Measurements from ENCODE around the gene HPSE2.
"Not testable (repeated sequence)": the region's sequence is repeated elsewhere in the genome, so short reads cannot be mapped to it uniquely, and the experiment has no call there.

HPSE2 gene

GRCh38 chr10:98569853-98570252 lies 665.8 kb downstream of the HPSE2 start:
- Mint-ChIP-seq H3K4me1 (ENCODE audit: low read depth) (no peaks in the 10 kb centered on the region), H3K36me3 (no peaks in the 10 kb centered on the region), H3K4me3 (no peak overlapping the region), H3K9me3 (ENCODE audit: low read depth) (no peaks in the 10 kb centered on the region), H3K27ac (no peak overlapping the region), H3K27me3 (peaks cover 9% of the 10 kb centered on the region)

GRCh38 chr10:98568551-98568950 lies 667.1 kb downstream of the HPSE2 start:
- no peak overlapping the region for H3K4me3 Mint-ChIP-seq
- no peaks in the 10 kb centered on the region for H3K9me3 Mint-ChIP-seq (ENCODE audit: low read depth)
- no peak overlapping the region for H3K27ac Mint-ChIP-seq

GRCh38 chr10:98567391-98568133 lies 668.1 kb downstream of the HPSE2 start:
- H3K27ac Mint-ChIP-seq, result no peak overlapping the region
- H3K36me3 Mint-ChIP-seq, result no peaks in the 10 kb centered on the region
- H3K4me1 Mint-ChIP-seq (ENCODE audit: low read depth), result no peaks in the 10 kb centered on the region
- no peaks in the 10 kb centered on the region for H3K9me3 Mint-ChIP-seq (ENCODE audit: low read depth)
- H3K27me3 Mint-ChIP-seq, result peaks cover 7% of the 10 kb centered on the region
- H3K4me3 Mint-ChIP-seq, result no peak overlapping the region

More at GRCh38 chr10:98568551-98568950, 667.1 kb downstream of the HPSE2 start:
- no peaks in the 10 kb centered on the region for H3K36me3 Mint-ChIP-seq
- no peaks in the 10 kb centered on the region for H3K4me1 Mint-ChIP-seq (ENCODE audit: low read depth)
- peaks cover 9% of the 10 kb centered on the region for H3K27me3 Mint-ChIP-seq

GRCh38 chr10:98563811-98564210 lies 671.8 kb downstream of the HPSE2 start:
- Mint-ChIP-seq H3K9me3 (ENCODE audit: low read depth) (no peaks in the 10 kb centered on the region), H3K4me1 (ENCODE audit: low read depth) (no peaks in the 10 kb centered on the region), H3K4me3 (no peak overlapping the region), H3K27me3 (no peaks in the 10 kb centered on the region), H3K27ac (no peak overlapping the region), H3K36me3 (no peaks in the 10 kb centered on the region)

GRCh38 chr10:98560565-98560964 lies 675.1 kb downstream of the HPSE2 start:
- Mint-ChIP-seq H3K9me3 (ENCODE audit: low read depth) (no peaks in the 10 kb centered on the region), H3K27me3 (peaks cover 2% of the 10 kb centered on the region), H3K4me3 (no peak overlapping the region), H3K36me3 (no peaks in the 10 kb centered on the region), H3K27ac (no peak overlapping the region), H3K4me1 (ENCODE audit: low read depth) (no peaks in the 10 kb centered on the region)

GRCh38 chr10:98556061-98556460 lies 679.6 kb downstream of the HPSE2 start:
- Mint-ChIP-seq H3K36me3 (no peaks in the 10 kb centered on the region), H3K4me3 (no peak overlapping the region), H3K9me3 (ENCODE audit: low read depth) (no peaks in the 10 kb centered on the region), H3K27ac (no peak overlapping the region), H3K27me3 (peaks cover 2% of the 10 kb centered on the region), H3K4me1 (ENCODE audit: low read depth) (no peaks in the 10 kb centered on the region)

- no peak overlapping the region for H3K4me3 Mint-ChIP-seq
- no peaks in the 10 kb centered on the region for H3K9me3 Mint-ChIP-seq (ENCODE audit: low read depth)
- no peaks in the 10 kb centered on the region for H3K36me3 Mint-ChIP-seq
- no peak overlapping the region for H3K27ac Mint-ChIP-seq
- no peaks in the 10 kb centered on the region for H3K4me1 Mint-ChIP-seq (ENCODE audit: low read depth)
- peaks cover 3% of the 10 kb centered on the region for H3K27me3 Mint-ChIP-seq
Measured at GRCh38 chr10:98555021-98555619, 680.5 kb downstream of the HPSE2 start.

- not testable (repeated sequence) for H3K36me3 Mint-ChIP-seq; H3K27ac Mint-ChIP-seq; H3K4me1 Mint-ChIP-seq (ENCODE audit: low read depth); H3K4me3 Mint-ChIP-seq; H3K9me3 Mint-ChIP-seq (ENCODE audit: low read depth)
- peaks cover 12% of the 10 kb centered on the region for H3K27me3 Mint-ChIP-seq
Measured at GRCh38 chr10:98541561-98541960, 694.1 kb downstream of the HPSE2 start.

GRCh38 chr10:98539578-98539977 lies 696.1 kb downstream of the HPSE2 start:
- H3K9me3 Mint-ChIP-seq (ENCODE audit: low read depth), result peaks cover 2% of the 10 kb centered on the region
- H3K4me3 Mint-ChIP-seq, result no peak overlapping the region
- H3K27ac Mint-ChIP-seq, result no peak overlapping the region
- H3K36me3 Mint-ChIP-seq, result no peaks in the 10 kb centered on the region
- H3K4me1 Mint-ChIP-seq (ENCODE audit: low read depth), result no peaks in the 10 kb centered on the region
- peaks cover 15% of the 10 kb centered on the region for H3K27me3 Mint-ChIP-seq

GRCh38 chr10:98538472-98538871 lies 697.2 kb downstream of the HPSE2 start:
- peaks cover 15% of the 10 kb centered on the region for H3K27me3 Mint-ChIP-seq
- H3K4me3 Mint-ChIP-seq, result no peak overlapping the region
- H3K27ac Mint-ChIP-seq, result no peak overlapping the region
- H3K36me3 Mint-ChIP-seq, result no peaks in the 10 kb centered on the region
- H3K9me3 Mint-ChIP-seq (ENCODE audit: low read depth), result no peaks in the 10 kb centered on the region
- H3K4me1 Mint-ChIP-seq (ENCODE audit: low read depth), result no peaks in the 10 kb centered on the region

GRCh38 chr10:98536551-98536950 lies 699.1 kb downstream of the HPSE2 start:
- H3K4me1 Mint-ChIP-seq (ENCODE audit: low read depth), result no peaks in the 10 kb centered on the region
- H3K36me3 Mint-ChIP-seq, result no peaks in the 10 kb centered on the region
- H3K27ac Mint-ChIP-seq, result no peak overlapping the region
- H3K4me3 Mint-ChIP-seq, result no peak overlapping the region
- H3K9me3 Mint-ChIP-seq (ENCODE audit: low read depth), result no peaks in the 10 kb centered on the region
- peaks cover 15% of the 10 kb centered on the region for H3K27me3 Mint-ChIP-seq

GRCh38 chr10:98533746-98534445 lies 701.8 kb downstream of the HPSE2 start:
- Mint-ChIP-seq H3K36me3 (no peaks in the 10 kb centered on the region), H3K4me1 (ENCODE audit: low read depth) (no peaks in the 10 kb centered on the region), H3K4me3 (no peak overlapping the region), H3K9me3 (ENCODE audit: low read depth) (no peaks in the 10 kb centered on the region), H3K27ac (no peak overlapping the region), H3K27me3 (peaks cover 14% of the 10 kb centered on the region)

GRCh38 chr10:98533241-98533640 lies 702.4 kb downstream of the HPSE2 start:
- Mint-ChIP-seq H3K27me3 (peaks cover 14% of the 10 kb centered on the region), H3K36me3 (no peaks in the 10 kb centered on the region), H3K4me3 (no peak overlapping the region), H3K27ac (no peak overlapping the region), H3K9me3 (ENCODE audit: low read depth) (no peaks in the 10 kb centered on the region), H3K4me1 (ENCODE audit: low read depth) (no peaks in the 10 kb centered on the region)

GRCh38 chr10:98528805-98529183 lies 706.9 kb downstream of the HPSE2 start:
- Mint-ChIP-seq H3K36me3 (no peaks in the 10 kb centered on the region), H3K27ac (no peak overlapping the region), H3K4me1 (ENCODE audit: low read depth) (no peaks in the 10 kb centered on the region), H3K4me3 (no peak overlapping the region), H3K9me3 (ENCODE audit: low read depth) (no peaks in the 10 kb centered on the region), H3K27me3 (peaks cover 3% of the 10 kb centered on the region)

- Mint-ChIP-seq H3K36me3 (no peaks in the 10 kb centered on the region), H3K9me3 (ENCODE audit: low read depth) (no peaks in the 10 kb centered on the region), H3K4me1 (ENCODE audit: low read depth) (no peaks in the 10 kb centered on the region), H3K4me3 (no peak overlapping the region), H3K27ac (no peak overlapping the region), H3K27me3 (peaks cover 3% of the 10 kb centered on the region)
Measured at GRCh38 chr10:98528166-98528804, 707.4 kb downstream of the HPSE2 start.
